Nephron (organoid): Measurements from ENCODE around the gene ANLN.
A peak's percentile ranks its signal among the peaks of the same experiment; 100 is the strongest.

Source experiments
- H3K27ac Mint-ChIP-seq, 3 experiments: 2 replicates each; pipeline ENCODE4 v1.8.0; 2020; ENCODE audit warnings: mixed read lengths in 3 of 3, mild to moderate bottlenecking in 2 of 3, moderate library complexity in 1 of 3
- H3K27me3 Mint-ChIP-seq: 2 replicates; pipeline ENCODE4 v1.8.0; 2021; ENCODE audit warnings: low read depth, mild to moderate bottlenecking, moderate library complexity, mixed read lengths
- H3K36me3 Mint-ChIP-seq: 2 replicates; pipeline ENCODE4 v1.8.0; 2020; ENCODE audit warnings: low read depth, mixed read lengths
- H3K4me1 Mint-ChIP-seq: 2 replicates; pipeline ENCODE4 v1.8.0; 2020; ENCODE audit warnings: mixed read lengths
- H3K4me3 Mint-ChIP-seq, 3 experiments: 2 replicates each; pipeline ENCODE4 v1.8.0; 2020; ENCODE audit warnings: mild to moderate bottlenecking in 3 of 3, mixed read lengths in 3 of 3, moderate library complexity in 2 of 3
- H3K9me3 Mint-ChIP-seq: 2 replicates; pipeline ENCODE4 v1.8.0; 2020; ENCODE audit warnings: mixed read lengths
- TF ChIP-seq, protein P1 (sequence below), 3 experiments: fragments of 200-600 bp; sonication (generic); IDR thresholded peaks; one replicate each; pipeline ENCODE4 v1.5.0; 2021; ENCODE audit warnings: antibody characterized with exemption in 3 of 3; ENCODE audit not compliant: unreplicated experiment in 3 of 3

ANLN gene

DNA sequence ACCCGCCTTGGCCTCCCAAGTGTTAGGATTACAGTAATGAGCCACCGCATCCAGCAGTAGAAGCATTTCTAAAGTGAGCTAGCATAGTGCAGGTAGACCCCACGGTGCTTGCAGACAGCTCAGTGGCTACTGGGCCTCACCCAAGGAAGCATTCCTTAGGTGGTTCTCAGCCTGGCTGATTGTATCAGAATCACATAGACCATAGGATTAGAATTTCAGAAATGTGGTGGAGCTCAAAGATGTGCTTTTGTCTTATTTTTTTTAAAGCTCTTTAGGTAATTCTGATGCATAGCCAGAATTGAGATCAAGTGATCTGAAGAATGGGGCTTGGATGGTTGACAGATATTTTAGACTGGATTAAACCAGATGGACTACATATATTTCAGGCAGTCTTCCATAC lies 10.9 kb downstream of the ANLN start:
- peaks cover 16% of the 10 kb centered on the region for H3K4me1 Mint-ChIP-seq
- no peaks in the 10 kb centered on the region for H3K27me3 Mint-ChIP-seq
- no peaks in the 10 kb centered on the region for H3K9me3 Mint-ChIP-seq
- peak overlapping the region in 1 of 3 experiments; percentile 51 for H3K27ac Mint-ChIP-seq
- peaks cover 52% of the 10 kb centered on the region for H3K36me3 Mint-ChIP-seq
- TF ChIP-seq, protein P1, sequence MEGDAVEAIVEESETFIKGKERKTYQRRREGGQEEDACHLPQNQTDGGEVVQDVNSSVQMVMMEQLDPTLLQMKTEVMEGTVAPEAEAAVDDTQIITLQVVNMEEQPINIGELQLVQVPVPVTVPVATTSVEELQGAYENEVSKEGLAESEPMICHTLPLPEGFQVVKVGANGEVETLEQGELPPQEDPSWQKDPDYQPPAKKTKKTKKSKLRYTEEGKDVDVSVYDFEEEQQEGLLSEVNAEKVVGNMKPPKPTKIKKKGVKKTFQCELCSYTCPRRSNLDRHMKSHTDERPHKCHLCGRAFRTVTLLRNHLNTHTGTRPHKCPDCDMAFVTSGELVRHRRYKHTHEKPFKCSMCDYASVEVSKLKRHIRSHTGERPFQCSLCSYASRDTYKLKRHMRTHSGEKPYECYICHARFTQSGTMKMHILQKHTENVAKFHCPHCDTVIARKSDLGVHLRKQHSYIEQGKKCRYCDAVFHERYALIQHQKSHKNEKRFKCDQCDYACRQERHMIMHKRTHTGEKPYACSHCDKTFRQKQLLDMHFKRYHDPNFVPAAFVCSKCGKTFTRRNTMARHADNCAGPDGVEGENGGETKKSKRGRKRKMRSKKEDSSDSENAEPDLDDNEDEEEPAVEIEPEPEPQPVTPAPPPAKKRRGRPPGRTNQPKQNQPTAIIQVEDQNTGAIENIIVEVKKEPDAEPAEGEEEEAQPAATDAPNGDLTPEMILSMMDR (IDR thresholded peaks at IDR 0.05; ENCODE audit: unreplicated experiment in 3 of 3) = no peak
- H3K4me3 Mint-ChIP-seq = no peak overlapping the region

GRCh38 chr7:36403452-36403851 lies 13.8 kb downstream of the ANLN start:
- Mint-ChIP-seq H3K27ac (peak overlapping the region in 1 of 3 experiments; percentile 9), H3K9me3 (no peaks in the 10 kb centered on the region)

DNA sequence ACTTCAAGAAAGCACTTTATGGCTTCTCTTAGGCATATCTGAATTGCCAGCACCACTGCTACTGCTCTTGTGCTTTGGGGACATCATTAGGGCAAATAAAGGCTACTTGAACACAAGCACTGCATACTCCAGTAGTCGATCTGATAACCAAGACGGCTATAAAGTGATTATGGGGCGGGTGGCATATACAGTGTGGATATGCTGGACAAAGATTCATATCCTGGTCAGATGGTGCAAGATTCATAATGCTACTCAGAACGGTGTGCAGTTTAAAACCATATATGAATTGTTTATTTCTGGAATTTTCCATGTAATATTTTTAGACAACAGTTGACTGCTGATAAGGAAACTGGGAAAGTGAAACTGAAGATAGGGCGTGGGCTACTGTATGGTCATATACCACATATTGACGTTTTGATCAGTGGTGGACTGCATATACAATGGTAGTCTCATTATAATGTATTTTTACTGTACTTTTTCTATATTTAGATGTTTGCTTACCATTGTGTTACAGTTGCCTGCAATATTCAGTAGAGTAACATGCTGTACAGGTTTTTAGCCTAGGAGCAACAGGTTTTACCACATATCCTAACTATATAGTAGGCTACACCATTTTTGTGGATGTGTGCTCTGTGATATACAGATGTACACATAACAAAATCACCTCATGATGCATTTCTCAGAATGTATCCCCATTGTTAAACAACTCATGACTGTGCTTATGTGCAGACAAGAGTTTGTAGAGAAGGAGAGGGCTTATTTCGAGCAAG lies 15.2 kb downstream of the ANLN start:
- Mint-ChIP-seq H3K36me3 (peaks cover 43% of the 10 kb centered on the region), H3K27me3 (no peaks in the 10 kb centered on the region), H3K9me3 (no peaks in the 10 kb centered on the region), H3K27ac (no peak overlapping the region), H3K4me1 (peaks cover 14% of the 10 kb centered on the region), H3K4me3 (no peak overlapping the region)
- TF ChIP-seq, protein P1 (IDR thresholded peaks at IDR 0.05; ENCODE audit: unreplicated experiment in 3 of 3) = no peak

More at GRCh38 chr7:36403452-36403851, 13.8 kb downstream of the ANLN start:
- Mint-ChIP-seq H3K4me1 (peaks cover 17% of the 10 kb centered on the region), H3K27me3 (no peaks in the 10 kb centered on the region), H3K36me3 (peaks cover 49% of the 10 kb centered on the region), H3K4me3 (no peak overlapping the region)
- TF ChIP-seq, protein P1 (IDR thresholded peaks at IDR 0.05; ENCODE audit: unreplicated experiment in 3 of 3) = no peak

- Mint-ChIP-seq H3K27ac (no peak overlapping the region), H3K4me1 (peaks cover 10% of the 10 kb centered on the region), H3K36me3 (peaks cover 40% of the 10 kb centered on the region), H3K9me3 (no peaks in the 10 kb centered on the region), H3K4me3 (no peak overlapping the region), H3K27me3 (no peaks in the 10 kb centered on the region)
- TF ChIP-seq, protein P1 (IDR thresholded peaks at IDR 0.05; ENCODE audit: unreplicated experiment in 3 of 3) = no peak
Observed at GRCh38 chr7:36405409-36405803, 15.7 kb downstream of the ANLN start.

GRCh38 chr7:36406156-36406555 lies 16.5 kb downstream of the ANLN start:
- Mint-ChIP-seq H3K36me3 (peaks cover 36% of the 10 kb centered on the region), H3K4me1 (peaks cover 10% of the 10 kb centered on the region), H3K4me3 (no peak overlapping the region), H3K27ac (no peak overlapping the region), H3K9me3 (no peaks in the 10 kb centered on the region), H3K27me3 (no peaks in the 10 kb centered on the region)
- TF ChIP-seq, protein P1 (IDR thresholded peaks at IDR 0.05; ENCODE audit: unreplicated experiment in 3 of 3) = no peak
